ENCODE results near the gene TCEANC. TPM values are rescaled to one million over a fixed set of nuclear protein-coding genes. Genes with fewer than 3 reads are reported as not detected.
A peak's percentile ranks its signal among the peaks of the same experiment; 100 is the strongest.

Gene TCEANC
- total RNA-seq, 2 donors from 2014 or later = 2.6 to 9.6 TPM

DNA sequence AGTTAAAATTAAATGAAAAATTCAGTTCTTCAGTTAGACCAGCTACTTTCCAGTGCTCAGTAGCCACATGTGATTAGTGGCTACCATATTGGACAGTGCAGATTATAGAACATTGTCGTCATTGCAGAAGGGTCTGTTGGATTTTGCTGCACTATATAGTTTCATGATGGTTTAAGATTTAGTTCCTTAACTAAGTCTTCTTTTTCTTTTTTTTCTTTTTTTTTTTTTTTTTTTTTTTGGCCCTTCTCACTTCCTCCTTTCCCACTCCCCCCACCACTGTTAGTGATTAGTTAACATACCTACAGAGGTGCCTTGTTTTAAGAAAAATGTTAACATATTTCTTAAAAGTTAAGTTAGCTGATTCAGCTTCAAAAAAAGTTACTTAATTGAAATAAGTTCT is 45.0 kb downstream of the TCEANC start:
- Histone ChIP-seq H3K4me1 (ENCODE audit: control insufficient read depth in 1 of 2, low read depth in 2 of 2) (peaks cover 28 to 44% of the 10 kb centered on the region in 2 donors), H3K4me3 (no peak overlapping the region), H3K27me3 (replicated peaks; ENCODE audit: insufficient read depth) (no peaks in the 10 kb centered on the region), H3K27ac (no peak overlapping the region), H3K9me3 (no peaks in the 10 kb centered on the region), H3K36me3 (no peaks in the 10 kb centered on the region)
- TF ChIP-seq, protein P1, sequence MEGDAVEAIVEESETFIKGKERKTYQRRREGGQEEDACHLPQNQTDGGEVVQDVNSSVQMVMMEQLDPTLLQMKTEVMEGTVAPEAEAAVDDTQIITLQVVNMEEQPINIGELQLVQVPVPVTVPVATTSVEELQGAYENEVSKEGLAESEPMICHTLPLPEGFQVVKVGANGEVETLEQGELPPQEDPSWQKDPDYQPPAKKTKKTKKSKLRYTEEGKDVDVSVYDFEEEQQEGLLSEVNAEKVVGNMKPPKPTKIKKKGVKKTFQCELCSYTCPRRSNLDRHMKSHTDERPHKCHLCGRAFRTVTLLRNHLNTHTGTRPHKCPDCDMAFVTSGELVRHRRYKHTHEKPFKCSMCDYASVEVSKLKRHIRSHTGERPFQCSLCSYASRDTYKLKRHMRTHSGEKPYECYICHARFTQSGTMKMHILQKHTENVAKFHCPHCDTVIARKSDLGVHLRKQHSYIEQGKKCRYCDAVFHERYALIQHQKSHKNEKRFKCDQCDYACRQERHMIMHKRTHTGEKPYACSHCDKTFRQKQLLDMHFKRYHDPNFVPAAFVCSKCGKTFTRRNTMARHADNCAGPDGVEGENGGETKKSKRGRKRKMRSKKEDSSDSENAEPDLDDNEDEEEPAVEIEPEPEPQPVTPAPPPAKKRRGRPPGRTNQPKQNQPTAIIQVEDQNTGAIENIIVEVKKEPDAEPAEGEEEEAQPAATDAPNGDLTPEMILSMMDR (IDR thresholded peaks at IDR 0.05) = no peak
- DNase-seq (ENCODE audit: low spot score) (no peak), ATAC-seq (ENCODE audit: insufficient number of reproducible peaks, low FRiP score, low read depth) (no peak)

DNA sequence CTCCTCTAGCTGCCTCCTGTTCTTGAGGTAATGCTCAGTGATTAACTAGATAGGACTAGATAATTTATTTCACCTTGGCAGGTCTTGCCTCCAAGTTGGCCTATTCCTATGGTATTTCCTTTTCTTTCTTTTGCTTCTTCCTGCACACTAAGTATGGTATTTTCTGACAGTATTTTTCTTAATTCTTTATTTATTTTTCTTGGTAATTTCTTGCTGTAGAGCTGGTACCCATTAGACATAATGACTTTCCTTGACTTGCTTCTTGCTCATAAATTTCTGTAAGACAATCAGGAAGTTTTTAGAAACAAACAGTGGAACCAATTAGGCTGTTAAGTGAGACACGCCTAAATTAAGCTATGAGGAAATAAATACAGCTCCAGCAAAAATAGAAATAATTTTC is 45.5 kb downstream of the TCEANC start:
- no peak for ATAC-seq (ENCODE audit: insufficient number of reproducible peaks, low FRiP score, low read depth)
- peaks cover 24 to 39% of the 10 kb centered on the region in 2 donors for H3K4me1 ChIP-seq (ENCODE audit: control insufficient read depth in 1 of 2, low read depth in 2 of 2)
- no peak overlapping the region for H3K27ac ChIP-seq
- no peak overlapping the region for H3K4me3 ChIP-seq
- H3K27me3 ChIP-seq (replicated peaks; ENCODE audit: insufficient read depth) = no peaks in the 10 kb centered on the region
- TF ChIP-seq, protein P1 (IDR thresholded peaks at IDR 0.05) = no peak
- H3K9me3 ChIP-seq = no peaks in the 10 kb centered on the region
- DNase-seq (ENCODE audit: low spot score) = no peak
- no peaks in the 10 kb centered on the region for H3K36me3 ChIP-seq

DNA sequence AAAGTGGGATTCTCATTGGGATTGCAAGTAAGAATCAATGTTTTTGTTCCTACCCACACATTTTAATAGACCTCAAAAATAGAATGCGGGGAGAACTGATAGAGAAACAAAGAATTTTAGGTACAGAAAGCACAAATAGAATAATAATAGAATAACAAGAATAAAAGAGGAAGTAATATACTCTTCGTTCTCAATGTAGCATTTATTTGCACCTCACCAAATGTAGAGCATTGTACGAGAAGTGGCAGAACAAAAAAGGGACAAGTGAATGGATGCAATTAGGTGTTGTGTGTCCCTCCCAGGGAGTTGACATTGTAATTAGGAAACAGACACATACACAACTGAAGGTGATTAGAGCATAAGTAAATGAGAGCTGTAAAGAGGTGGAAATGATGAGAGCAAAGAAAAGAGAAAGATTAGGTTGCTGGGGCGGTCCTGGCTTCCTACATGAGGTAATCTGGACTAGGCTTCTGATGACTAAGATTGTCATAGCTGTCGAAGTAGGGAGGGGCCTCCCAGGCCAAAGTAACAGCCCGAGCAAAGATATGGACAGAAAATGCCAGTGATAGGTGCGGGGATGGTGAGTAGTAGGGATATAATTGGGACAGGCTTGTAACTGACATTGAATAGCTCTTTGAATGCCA is 46.4 kb downstream of the TCEANC start:
- H3K4me1 ChIP-seq (ENCODE audit: control insufficient read depth in 1 of 2, low read depth in 2 of 2) = peaks cover 19 to 36% of the 10 kb centered on the region in 2 donors
- ATAC-seq (ENCODE audit: insufficient number of reproducible peaks, low FRiP score, low read depth) = no peak
- H3K27me3 ChIP-seq (replicated peaks; ENCODE audit: insufficient read depth) = no peaks in the 10 kb centered on the region

DNA sequence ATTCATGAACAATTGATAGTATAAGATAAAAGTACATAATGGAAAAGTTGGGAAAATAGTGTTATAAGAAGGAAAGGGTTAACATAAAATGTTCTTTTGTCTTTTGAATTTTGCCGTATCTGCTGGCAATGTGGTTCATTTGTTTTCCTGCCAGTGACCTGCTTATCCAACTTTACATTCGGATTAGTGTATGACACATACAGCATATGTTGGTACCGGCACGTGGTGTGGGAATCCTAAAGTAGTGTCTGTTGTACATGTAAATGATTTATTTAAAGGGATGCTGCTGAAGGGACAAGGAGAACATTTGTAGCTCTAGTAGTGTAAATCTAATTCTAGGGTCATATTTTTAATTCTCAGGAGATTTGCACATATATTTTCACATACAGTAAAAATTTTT is 47.4 kb downstream of the TCEANC start:
- Histone ChIP-seq H3K27ac (no peak overlapping the region), H3K4me1 (ENCODE audit: control insufficient read depth in 1 of 2, low read depth in 2 of 2) (peaks cover 16 to 28% of the 10 kb centered on the region in 2 donors), H3K36me3 (no peaks in the 10 kb centered on the region), H3K27me3 (replicated peaks; ENCODE audit: insufficient read depth) (no peaks in the 10 kb centered on the region), H3K9me3 (no peaks in the 10 kb centered on the region), H3K4me3 (no peak overlapping the region)
- TF ChIP-seq, protein P1 (IDR thresholded peaks at IDR 0.05) = no peak
- ATAC-seq (ENCODE audit: insufficient number of reproducible peaks, low FRiP score, low read depth) (no peak), DNase-seq (ENCODE audit: low spot score) (no peak)

More for the DNA sequence above, 46.4 kb downstream of the TCEANC start:
- H3K36me3 ChIP-seq = no peaks in the 10 kb centered on the region
- peak overlapping the region in 1 of 2 donors; percentile 49 for H3K27ac ChIP-seq
- no peak overlapping the region for H3K4me3 ChIP-seq
- H3K9me3 ChIP-seq = no peaks in the 10 kb centered on the region
- TF ChIP-seq, protein P1 (IDR thresholded peaks at IDR 0.05) = no peak
- DNase-seq (ENCODE audit: low spot score) = no peak

DNA sequence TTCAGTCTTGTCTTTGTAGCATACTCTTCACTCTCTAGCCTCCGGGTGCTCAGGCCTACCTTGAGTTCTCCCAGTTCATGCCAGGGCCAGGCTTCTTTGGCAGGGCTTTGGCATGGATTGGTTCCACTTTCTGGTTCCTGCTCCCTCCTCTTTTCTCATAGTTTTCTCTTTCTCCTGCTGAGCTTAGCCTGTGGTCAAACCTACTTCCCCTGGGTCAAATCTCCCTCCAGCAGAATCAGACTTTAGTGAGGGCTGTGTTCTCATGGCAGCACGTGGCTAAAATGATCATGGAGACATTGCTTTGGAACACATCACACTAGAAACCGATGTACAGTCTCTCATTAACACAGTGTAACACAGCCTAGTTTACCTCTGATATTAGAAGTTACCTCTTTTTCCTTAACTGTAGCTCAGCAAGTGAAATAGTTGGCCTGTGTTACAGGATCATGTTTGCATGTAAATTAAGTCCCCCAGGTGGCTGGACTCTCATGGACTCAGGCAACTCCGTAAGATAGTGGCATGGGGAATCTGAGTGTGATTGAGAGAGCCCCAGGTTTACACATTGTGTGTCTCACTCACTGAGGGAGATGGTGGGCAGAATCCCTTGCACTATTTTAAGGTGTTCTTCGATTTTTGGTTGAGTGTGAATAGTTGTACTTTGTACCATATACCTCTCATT is 49.3 kb downstream of the TCEANC start:
- TF ChIP-seq, protein P1 (IDR thresholded peaks at IDR 0.05) = no peak
- H3K36me3 ChIP-seq = no peaks in the 10 kb centered on the region
- H3K27me3 ChIP-seq (replicated peaks; ENCODE audit: insufficient read depth) = no peaks in the 10 kb centered on the region
- no peak for DNase-seq (ENCODE audit: low spot score)
- H3K4me3 ChIP-seq = no peak overlapping the region
- no peak overlapping the region for H3K27ac ChIP-seq
- peaks cover 16 to 25% of the 10 kb centered on the region in 2 donors for H3K4me1 ChIP-seq (ENCODE audit: control insufficient read depth in 1 of 2, low read depth in 2 of 2)
- no peak for ATAC-seq (ENCODE audit: insufficient number of reproducible peaks, low FRiP score, low read depth)
- H3K9me3 ChIP-seq = no peaks in the 10 kb centered on the region
